T-helper 1 cell treated with Interleukin-12 subunit alpha and Interleukin-12 subunit beta and Interleukin-4 antibody, amounts not matched to agents 30 ng/mL and 1 ng/mL, for 36 hours (primary cell): ENCODE measurements around the gene ALX4. TPM values are rescaled to one million over a fixed set of nuclear protein-coding genes. Genes with fewer than 3 reads are reported as not detected.

Source experiments
- intact Hi-C: fragments of 100-400 bp; cut with micrococcal nuclease; formaldehyde crosslinking; loops from one replicate; pipeline ENCODE4 v1.15.1; 2024
- total RNA-seq: library from RNA; stranded (reverse); gene quantifications from 2 replicates; pipeline ENCODE4 v1.2.3, GENCODE V29; 2022

Gene ALX4
- total RNA-seq, 1 donor from 2014 or later = not detected

DNA sequence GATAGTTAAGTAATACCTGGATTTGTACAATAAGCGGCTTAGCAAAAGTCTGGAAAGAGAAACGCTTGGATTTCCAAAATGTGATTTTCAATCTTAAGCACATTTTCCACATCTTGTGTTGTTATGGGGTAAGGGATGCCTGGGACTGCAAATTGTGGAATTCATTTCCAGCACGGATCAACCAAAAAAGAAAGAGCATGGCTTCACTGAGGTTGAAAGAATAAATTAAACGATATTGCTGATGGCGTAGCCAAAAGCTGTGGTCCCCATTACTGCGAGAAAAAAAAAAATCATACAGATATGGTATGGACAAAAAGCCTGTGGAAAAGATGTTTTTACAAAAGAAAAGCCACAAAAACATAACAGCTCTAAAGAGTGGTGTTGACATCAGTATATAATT lies 26.0 kb upstream of the ALX4 start:
- intact Hi-C loops = no loop called here

DNA sequence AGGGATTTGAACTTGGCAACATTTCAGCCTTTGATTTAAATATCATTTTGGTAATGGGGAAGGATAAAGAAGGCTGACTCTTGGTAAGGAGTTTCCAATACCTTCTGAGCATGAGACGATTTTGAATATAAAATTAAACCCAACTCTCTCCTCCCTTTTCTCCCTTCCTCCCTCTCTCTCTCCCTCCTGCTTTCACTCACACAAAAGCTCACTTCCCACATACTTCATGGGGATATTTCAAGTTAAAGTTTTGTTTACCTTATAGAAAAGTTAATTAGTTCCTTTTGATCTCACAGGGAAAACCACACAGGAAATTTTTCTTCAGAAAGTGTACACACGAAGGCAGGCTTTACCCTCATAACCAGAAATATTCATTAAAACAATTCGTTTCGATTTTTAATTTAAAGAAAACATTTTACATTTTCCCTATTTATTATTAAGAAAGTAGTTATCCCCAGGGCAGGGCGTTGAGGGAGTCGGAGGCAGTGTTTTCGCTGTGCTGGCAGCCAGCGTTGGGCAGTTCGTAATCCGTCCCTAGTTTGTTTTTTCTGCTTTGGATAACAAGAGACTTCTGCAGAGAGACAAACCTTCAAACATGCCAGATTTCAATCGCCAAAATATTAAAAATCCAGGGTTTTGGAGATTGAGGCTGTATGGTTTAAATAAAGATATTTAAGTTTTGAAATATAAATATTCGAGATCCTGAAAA lies 25.3 kb upstream of the ALX4 start:
- intact Hi-C loops = no loop called here

DNA sequence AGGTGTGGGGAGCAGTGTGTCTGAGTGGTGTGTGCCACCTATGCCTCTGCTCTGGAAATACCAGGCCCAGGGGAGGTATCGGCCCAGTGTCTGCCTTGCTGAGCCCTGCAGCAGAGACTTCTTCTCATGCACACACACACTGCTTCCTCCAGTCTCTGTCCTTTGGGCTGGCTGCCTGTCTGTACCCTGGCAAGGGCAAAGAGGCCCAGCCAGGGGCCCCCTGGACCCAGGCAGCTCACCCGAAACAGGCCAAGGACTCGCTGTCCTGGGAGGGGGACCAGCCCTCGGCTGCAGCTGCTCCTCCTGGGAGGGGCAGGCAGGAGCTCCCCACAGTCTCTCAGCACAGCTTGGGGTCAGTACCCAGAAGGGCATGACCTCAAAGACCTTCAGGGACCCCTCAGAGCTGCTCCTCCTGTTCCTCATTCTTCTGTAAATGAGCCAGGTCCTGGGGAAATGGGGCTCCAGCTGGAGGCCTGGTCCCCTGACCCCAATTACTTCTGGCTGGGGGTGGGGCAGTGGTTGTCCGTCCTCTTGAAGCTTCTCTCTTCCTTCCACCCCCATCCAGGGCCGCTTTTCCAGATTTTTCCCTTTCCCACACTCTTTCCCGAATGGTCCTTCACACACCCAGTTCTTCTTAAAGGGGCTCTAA lies 24.5 kb upstream of the ALX4 start:
- intact Hi-C loops = no loop called here

DNA sequence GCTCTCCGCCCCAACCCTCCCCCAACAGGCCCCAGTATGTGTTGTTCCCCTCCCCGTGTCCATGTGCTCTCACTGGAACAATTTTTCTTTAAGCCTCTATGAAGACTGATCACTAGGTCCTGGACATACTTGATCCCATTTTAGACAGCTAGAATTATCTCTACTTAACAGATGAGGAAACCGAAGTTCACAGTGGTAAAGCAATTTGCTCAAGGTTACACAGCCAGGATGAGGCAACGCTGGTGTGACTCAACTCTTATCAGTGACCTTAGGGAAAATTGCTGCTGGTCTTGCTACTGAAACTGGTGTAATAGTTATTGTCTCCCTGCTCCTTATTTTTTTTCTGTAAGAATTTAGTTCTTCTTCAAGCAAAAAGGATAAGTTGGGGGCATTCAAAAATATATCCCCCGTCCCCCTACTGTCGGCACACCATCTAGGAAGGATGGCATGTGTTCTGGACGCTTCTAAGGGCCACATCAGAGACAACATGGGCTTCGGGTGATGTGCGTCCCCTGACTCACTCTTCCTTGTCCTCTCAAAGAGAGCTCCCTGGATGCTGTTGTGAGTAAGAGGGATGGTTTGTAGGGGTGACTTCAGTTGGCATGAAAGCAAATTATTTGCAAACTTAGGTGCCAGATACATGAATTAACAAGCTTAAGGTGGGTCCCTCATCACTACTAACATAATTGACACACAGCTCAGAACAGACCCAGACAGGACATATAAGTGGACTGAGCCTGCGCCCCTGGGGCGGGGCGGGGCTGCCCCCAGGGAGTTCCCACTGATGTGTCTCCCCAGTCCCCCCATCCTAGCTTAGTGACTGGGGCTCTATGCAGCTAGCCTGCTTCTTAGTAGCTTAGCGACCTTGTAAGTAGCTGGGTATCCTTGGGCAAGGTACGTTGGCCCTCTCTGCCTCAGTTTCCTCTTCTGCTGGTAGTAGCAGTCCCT lies 23.6 kb upstream of the ALX4 start:
- intact Hi-C loops = no loop called here

DNA sequence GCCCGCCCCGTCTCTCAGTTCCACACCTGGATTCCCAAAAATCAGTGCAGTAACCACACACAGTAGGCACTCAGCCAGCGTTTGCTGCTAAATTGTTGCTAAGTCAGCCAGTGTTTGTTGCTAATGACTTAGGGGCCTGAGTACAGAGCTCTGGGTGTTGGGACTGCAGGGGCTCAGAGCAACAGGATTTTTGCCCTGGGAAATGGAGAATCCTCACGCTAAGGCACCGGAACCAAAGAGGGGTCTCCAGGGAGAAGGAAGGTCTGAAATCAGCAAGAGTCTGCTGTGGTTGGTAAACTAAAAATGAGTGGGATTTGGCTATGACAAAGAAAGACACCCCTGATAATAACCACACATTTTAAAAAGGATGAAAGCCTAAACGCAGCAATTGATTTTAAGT lies 22.7 kb upstream of the ALX4 start:
- intact Hi-C loops = no loop called here

DNA sequence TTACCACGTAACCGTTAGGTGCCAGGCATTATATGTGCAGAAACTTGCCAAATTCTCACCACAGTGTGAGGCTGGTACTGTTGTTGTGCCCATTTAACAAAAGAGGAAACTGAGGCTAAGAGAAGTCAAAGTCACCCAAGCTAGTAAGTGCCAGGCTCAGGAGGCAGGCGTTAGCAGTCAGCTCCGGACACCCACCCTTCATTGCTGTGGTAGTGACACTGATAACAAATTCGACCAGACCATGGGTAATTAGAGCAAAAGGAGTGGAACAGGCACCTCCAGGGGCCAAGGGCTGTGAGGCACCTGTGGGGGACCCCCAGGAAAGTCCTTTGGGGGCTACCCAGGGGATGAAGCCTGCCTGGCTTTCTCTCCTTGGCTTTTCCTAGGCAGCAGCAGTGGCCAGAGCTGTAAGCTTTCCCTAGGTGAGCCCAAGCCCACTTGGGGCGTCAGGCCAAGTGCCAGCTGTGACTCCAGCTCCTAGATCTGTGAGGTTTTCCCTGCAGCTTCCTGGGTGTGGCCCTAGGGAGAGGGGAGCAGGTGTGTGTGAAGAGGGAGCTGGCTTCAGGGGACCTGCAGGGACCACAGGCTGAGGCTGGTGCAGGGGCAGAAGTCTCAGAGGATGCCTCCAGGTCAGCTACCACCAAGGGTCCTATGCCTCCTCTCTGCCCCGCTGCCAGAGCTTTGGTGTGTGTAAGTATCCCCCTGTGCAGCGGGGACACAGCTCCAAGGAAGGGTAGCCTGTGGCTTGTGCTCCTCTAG lies 19.7 kb upstream of the ALX4 start:
- intact Hi-C loops = no loop called here

DNA sequence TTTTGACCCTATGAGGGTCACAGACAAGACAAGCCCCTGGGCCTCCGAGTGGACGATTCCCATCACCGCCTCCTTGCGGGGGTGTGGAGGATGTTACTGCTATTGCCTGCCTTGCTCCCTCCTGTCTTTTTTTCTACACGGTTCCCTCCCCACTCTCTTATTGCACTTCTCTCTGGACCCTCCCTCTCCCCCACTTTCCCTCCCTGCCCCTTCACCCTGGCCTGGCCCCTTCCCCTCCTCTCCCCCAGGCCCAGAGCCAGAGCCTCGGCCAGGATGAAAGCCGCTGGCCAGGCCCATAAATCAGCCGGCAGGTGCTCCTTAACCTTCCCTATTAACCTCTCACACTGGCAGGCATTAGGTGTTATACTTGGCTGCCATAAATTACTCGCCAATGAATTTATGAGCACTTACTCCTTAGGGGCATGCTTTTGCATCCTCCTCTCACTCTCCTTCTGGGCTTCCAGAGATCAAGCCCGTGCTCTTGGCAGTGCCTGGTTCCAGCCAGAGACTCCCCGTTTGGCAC lies 18.3 kb upstream of the ALX4 start:
- intact Hi-C loops = no loop called here

DNA sequence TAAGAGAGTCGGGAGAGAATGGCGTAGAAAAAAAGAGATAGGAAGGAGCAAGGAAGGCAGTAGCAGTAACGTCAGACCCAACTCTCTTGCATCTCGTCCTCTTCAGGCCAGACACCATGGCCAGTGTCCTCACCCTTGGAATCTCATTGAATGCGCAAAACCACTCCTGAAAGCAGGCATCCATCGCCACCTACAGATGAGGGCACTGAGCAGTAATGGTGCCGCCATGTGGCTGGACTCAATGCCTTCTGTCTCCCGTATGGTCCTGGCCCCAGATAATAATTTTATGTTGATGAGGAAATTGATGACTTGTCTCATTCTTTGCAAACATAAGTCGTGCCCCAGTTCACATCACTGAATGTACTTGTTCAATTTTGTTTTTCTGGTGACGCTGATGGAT lies 17.8 kb upstream of the ALX4 start:
- intact Hi-C loops = no loop called here

DNA sequence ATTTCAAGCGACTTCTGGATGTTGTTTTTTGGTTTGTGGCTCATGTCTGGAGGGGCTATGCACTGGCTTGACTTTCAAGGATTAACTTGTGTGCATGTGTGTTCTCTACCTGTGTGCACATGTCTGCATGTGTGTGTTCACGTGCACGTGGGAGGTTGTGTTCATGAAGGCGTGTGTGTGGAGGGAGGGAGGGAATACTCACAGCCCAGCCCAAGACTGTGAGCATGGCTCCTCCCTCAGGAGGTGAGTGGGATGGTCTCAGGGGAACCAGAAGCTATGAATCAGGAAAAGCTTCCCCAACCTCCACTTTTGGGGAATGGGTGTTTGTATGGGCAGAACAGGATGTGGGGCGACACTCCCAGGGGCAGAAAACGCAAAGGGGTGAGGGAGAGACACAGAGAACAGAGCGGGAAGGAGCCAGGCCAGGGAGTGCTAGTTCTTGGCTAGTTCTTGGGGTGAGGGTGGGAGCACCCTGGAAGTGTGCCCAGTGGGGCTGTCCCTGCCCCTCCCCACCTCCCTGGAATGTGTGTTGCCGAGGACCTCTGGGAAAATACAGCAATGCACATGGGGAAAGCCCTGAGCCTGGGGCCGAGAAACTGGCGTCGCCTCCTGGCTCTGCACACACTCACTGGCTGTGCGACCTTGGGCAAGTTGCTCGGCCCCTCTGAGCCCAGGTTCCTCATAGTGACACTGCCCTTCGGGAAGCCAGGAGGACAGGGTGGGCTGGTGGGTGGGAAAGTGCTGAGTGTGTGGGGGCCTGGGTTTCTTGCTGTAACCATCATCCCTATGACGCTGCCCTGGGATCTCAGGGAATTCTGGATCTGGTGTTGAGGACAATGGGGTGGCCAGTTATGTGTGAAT lies 16.9 kb upstream of the ALX4 start:
- intact Hi-C loops = no loop called here

DNA sequence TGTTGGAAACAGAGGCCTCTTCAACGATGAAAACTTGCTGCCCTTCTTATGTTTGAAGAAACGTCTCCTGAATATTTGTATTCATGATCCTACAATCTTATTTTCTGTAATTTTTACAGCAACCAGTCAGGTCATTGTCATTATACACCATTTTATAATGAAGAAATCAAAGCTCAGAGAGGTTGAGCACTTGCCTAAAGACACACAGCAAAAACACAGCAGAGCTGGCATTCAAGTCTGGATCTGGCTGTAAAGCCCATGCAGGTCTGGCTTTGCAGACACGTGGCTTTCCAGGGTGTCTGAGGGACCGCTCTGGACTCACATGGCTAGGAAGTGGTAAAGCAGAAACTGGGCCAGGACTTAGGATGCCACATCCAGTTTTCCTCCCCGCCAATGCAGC lies 15.8 kb upstream of the ALX4 start:
- intact Hi-C loops = no loop called here

DNA sequence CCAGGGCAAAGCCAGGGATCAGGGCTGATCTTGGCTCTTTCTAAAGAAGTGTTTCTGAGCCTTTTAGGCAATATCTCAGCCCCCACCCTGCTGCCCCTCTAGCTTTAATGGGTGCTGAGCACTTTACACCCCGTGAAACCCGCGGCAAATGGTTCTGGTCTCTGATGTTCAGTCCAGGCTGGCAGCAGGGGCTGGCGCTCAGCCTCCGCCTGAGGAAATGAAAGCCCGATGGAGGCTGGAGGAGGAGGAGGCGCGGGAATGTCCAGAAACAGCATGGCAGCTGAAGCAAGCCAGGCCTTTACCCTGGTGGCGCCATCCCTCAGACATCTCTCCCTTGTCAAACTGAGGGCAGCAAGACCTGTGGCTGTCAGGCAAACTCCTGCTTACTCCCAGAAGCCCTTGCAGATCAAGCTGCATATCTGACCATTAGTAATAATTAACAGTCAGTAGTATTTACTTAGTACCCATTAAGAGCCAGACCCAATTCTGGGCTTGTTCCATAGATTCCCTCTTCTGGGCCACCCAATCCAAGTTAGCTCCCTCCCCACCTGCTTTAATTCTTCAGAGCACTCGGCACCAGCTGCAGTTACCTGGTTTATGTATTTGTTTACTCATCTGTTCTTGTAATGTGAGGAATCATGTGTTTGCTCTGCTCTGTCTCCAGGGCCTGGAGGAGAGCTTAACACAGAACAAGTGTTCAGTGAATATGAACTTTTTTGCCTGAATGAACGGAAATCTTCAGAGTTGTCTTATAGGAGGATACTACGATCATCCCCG lies 15.0 kb upstream of the ALX4 start:
- intact Hi-C loops = no loop called here

DNA sequence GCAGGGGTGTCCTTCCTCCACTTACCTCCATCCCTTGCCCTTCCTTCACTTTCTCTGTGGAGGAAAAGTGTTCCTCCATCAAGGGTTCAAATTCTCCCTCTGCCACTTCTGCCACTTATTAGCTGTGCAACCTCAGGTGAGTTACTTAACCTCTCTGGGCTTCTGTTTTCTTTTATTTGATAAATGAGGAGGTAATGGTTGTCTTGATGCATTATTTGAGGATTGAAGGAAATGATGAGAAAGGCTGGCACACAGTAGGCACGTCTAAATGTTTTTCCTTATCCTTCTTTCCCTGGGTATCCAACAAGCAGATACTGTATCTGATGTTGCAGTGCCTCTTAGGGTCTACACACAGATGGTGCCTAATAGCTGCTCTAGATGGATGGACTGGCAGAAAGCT lies 14.3 kb upstream of the ALX4 start:
- intact Hi-C loops = no loop called here

DNA sequence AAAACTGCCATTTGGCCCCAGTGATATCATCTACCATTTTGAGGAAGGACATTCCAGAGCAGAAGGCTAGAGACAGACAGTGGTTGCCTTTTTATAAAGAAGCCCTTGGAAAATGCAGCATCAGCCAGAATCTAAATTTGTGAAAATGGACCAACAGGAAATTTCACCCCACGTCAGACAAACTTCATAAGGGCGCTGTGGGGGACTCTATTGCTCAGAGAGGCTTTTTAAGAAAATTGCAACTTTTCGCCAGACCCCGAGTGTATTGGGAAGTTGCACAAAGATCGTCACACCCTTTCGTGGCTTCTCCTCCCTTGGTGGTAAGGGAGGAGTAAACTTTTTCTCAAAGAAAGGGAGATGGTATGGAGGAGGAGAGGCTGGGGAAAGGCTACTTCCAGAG lies 12.3 kb upstream of the ALX4 start:
- intact Hi-C loops = no loop called here

DNA sequence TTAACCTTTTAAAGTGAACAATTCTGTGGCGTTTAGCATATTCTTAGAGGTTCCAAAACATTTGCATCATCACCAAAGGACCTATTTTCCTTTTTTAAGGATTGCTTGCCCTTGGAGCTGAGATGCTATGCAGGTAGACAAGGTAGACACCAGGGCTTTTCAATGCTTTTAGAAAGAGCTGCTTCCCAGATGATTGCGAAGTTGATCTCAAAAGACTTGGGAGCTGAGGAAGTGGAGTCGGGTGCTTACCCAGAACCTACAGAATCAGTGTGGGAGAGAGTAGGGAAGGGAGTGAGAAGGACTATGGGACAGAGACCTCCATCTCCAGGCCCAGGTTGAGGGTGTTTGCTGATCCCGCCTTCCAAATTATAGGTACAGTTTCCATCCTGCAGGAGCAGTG lies 11.1 kb upstream of the ALX4 start:
- intact Hi-C loops = no loop called here

DNA sequence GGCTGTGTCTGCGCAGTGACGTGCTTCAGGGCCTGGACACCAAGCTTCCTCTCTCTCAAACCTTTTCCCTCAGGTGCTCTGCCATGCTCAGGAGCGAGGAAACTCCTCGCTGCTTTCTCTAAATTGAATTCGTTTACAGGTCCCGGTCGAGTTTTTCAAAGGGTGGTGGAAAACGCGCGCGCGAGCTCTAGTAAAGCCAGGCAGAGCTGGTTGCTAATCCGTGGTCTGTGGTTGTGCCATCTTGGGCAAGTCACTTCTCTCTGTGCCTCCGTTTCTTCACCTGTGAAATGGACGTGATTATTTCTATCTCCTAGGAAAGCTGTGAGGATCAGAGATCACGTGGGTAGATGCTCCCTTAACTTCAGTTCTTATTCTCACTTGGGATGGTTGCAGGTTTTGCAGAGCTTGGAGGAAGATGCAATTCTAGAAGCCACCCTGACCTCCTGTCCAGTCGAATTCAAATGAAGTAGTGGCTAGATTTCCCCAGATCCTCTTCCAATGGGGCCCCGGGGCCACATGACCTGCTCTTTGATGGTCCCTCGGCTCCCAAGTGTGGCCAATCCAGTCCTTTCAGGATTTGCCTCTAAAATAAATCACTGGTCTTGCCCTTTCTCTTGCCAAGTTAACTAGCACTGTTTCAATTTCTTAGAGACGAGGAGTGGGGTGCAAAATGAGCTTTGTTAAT lies 10.5 kb upstream of the ALX4 start:
- intact Hi-C loops = no loop called here

DNA sequence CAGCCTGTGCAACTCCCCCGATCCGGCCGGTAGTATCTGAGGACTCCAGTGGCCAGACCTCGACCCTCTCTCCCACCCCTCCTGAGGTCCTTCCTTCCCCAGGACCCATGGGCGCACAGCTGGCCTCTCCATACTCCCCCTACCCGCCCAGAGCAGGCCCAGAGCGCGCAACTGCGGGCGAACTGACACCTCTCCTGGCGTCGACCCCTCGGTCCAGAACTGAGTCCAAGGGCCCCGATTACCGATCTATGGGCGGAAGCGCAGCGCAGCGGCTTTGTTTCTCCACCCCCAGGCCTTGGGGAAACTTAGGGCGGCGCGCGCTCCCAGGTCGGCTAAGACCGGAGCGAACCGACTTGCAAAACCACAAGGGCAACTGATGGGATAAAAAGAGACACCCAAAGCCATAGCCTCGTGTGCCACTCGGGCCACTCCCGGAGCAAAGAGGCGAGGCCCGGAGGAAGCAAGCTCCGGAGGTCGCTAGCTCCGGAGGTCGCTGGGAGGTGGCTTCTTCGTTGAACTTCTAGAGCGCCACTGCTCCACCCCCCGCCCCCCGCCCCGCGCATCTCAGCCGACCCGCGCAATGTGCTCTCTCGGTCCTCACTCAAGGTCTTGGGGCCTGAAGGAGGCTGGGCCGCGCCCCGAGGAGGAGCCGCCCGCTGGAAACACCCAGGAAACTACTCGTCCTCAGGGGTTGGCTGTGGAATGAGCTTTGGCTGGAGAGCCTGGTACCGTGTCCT lies 9.8 kb upstream of the ALX4 start:
- intact Hi-C loops = loop anchor here (2.0 kb wide), 1 partner anchor 15 kb away; no protein-coding TSS in a partner anchor

DNA sequence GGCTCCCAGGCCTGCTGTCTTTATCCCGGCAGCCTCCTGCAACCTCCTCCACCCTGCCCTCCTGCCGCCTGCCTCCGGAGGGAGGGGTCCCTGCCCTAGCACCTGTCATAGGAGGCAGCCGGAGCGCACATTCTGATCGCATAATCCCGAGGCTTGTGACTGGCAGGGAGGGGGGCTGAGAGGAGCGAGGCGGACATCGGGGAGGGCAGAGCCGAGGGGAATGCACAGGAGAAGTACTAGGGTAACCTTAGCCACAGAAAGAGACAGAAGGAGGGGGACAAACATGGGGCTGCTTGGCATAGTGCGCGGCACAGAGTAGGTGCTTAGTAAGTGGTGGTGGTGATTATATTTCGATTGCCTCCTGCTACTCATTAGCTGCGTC lies 9.2 kb upstream of the ALX4 start:
- intact Hi-C loops = loop anchor here (2.0 kb wide), 1 partner anchor 14 kb away; no protein-coding TSS in a partner anchor

DNA sequence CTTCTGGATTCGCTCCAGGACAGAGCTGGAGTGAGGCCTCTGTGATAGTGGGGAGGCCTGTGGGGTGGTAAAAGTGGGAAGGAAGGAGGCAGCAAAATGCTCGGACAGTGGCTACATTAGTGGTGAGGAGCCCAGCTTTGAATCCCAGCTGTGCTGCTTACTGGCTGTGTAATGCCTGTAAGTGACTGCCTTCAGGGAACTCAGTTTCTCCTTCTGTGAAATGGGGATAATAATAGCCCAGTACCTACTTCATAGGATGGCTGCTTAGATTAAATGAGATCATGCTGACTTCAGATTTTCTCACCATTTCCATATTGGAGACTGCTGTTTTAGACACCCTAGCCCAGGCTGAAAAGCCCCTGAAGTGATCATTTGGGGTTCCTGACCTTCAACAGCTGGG lies 8.4 kb upstream of the ALX4 start:
- intact Hi-C loops = loop anchor here (2.0 kb wide), 1 partner anchor 14 kb away; no protein-coding TSS in a partner anchor
